Stimulated activated CD4-positive, alpha-beta T cell treated with anti-CD3 and anti-CD28 coated beads, Interleukin-4, amount 100 ng/mL, for 48 hours (primary cell): ENCODE results near the gene TRMT2A.

ENCODE experiments used
- DNase-seq, 2 donors: peaks; one replicate each; pipeline ENCODE4 v3.0.0-alpha.2; 2020; ENCODE audit warnings: low read depth in 2 of 2

TRMT2A gene

GRCh38 chr22:20063271-20064139 is 53.5 kb downstream of the TRMT2A start:
- no peak for DNase-seq

- DNase-seq = no peak
Observed at GRCh38 chr22:20062766-20063083, 54.3 kb downstream of the TRMT2A start.

DNA sequence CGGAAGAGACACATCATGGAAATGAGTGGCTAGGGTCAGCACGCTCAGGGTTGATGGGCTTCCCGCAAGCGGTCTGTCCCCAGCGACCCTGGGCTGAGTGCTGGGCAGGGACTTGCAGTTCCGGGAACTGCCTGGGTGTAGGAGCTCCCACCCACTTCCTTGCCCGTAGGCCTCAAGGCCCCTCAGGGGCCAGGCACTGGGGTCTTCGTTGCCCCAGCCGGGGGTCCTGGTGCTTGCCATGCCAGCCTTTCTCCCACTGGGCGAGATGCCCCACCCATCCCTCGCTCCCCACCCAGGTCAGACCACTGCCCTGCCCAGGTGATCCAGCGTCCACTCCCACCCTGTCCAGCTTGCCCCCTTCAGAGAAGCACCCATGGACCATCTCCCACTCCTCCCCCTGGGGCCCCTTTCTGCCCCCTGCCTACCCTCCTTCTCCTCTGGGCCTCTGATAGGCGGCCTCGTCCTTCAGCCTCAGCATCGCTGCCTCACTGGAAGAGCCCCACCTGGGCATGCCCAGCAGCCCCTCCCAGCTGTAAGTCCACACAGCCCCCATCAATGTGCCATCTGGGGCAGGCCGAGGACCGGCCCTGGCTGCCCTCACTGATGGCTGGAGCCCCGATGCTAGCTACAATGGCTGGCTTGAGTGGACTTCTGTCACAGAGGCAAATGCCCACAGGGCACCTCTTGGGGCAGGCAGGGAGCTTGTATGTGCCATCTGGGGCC is 54.8 kb downstream of the TRMT2A start:
- DNase-seq = no peak
